Head of caudate nucleus (tissue), 42 donors: ENCODE results near the gene ZMIZ1.

ENCODE experiments used
- DNase-seq, 42 donors: peaks; one replicate each; pipeline versions ENCODE4 v3.0.0 to v3.0.0-alpha.2; 2020 to 2021; ENCODE audit warnings: mixed read lengths in 7 of 42
- intact Hi-C: fragments of 100-400 bp; cut with DNase I; formaldehyde crosslinking; loops from one replicate; pipeline ENCODE4 v1.15.0; 2022

Gene ZMIZ1

DNA sequence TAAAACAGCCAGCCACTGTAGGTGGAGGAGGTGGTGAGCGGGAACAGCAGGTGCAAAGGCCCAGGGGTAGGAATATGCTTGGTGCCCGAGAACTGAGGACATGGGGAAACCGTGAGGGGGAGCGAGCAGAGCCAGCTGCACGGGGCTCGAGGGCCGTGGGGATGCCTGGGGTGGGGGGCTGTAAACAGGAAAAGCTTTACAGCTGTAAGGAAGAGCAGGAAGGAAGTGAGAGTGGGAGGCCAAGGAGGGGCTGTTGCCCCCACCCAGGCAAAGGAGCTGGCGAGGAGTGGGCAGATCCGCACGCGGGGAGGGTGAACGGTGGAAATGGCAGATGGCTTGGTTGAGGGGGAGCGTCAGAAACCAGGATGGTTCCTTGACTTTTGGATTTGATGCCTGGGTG lies 34.4 kb downstream of the ZMIZ1 start:
- intact Hi-C loops: no loop called here
- no peak for DNase-seq

DNA sequence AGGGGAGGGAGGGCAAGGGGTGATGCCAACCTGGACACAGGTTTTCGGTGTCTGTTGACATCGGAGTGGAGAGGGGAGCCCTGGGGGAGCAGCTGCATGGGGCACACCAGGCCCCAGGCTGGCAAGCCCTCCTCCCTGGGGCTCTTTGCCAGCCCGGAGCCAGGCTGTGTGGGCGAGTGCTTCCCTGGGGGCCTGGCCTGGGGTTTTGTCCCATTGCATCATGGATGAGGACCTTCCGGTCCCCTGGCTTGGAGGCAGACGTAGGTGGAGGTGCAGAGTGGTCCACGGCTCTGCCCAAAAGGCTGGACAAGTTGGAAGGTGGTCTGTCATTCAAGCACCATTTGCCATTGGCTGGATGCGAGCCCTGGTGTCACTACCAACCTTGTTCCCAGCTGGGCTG lies 34.8 kb downstream of the ZMIZ1 start:
- intact Hi-C loops: no loop called here
- DNase-seq: peak in 2 of 42 donors; percentile 29 to 37

DNA sequence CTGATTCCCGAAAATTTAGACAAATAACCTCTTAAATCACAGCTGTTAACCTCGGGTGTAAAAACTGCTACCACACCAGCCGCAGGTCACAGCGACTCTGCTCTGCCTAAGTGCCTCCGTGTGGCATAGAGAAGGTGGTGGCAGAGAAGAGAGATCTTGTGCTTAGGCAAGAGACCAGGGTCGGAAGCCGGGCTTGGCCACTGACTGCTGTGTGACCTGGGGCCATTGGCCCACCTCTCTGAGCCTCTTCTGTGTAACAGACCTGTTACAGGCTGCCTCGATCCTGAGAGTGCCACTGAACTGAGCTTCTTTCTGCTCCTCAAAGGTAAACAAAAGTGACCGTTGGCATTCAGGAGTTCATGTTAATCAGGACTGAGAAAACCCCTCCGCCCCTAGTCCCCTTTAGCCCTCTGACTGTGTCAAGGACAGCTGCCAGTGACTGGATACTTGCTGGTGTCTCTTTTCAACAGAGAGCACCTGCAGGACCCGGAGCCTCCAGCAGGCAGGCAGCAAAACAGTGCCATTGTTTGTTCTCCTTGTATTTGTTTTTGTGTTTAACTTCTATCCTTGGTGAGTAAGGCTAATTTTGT lies 36.5 kb downstream of the ZMIZ1 start:
- intact Hi-C loops: no loop called here

DNA sequence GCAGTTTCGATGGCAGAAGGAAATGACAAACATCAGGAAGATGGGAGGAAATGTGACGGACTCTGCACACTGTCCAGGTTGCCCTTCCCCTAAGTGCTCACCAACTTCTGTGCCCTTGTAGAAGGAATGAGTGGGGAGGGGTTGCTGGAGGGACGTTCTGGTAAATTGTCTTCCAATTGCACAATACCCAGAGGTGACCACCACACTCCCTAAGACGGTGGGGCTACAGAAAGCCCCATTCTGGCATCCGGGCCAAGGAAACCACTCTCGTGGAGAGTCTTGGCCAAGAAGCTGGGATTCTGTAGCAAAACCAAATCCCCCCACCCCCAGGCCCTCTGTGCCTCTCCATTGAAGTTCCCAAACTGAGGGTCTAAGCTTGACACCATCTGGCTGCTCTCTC lies 37.1 kb downstream of the ZMIZ1 start:
- DNase-seq: no peak
- intact Hi-C loops: no loop called here

More for the DNA sequence above, 36.5 kb downstream of the ZMIZ1 start:
- no peak for DNase-seq

DNA sequence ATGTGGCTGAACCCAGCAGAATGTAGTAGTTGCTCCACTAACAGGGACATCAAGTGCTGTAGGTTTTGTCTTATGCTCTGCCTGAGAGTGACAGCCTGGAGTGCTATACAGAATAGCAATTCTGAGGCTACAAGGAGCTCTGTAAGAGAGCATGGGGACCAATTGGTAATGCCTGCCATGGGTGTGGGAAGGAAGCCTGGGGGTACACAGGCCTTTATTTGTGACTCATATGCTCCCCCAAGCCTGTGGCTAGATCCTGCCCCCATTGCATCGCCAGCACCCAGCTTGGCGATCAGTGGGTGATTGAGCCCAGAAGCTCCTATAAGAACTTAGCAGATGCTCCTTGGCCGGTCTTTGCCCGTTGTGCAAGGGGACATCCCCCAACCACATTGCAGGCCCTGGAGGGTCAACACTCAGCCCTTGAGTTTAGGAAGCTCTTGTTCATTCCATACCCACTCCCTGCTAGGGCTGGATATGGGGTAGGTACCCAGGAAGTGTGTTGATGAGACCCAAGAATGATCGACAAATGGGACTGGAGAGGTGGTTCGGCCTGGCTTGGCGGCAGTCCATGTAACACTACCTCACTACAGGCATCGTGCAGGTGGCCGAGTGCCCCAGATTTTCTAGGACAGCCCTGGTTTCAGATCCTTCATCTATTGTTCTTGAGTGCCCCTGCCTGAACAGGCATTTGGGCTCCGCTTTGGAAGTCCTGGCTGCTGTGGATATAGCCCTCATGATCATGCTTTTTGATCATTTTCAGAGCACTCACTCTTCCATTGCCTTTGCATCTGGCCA lies 37.7 kb downstream of the ZMIZ1 start:
- no peak for DNase-seq

DNA sequence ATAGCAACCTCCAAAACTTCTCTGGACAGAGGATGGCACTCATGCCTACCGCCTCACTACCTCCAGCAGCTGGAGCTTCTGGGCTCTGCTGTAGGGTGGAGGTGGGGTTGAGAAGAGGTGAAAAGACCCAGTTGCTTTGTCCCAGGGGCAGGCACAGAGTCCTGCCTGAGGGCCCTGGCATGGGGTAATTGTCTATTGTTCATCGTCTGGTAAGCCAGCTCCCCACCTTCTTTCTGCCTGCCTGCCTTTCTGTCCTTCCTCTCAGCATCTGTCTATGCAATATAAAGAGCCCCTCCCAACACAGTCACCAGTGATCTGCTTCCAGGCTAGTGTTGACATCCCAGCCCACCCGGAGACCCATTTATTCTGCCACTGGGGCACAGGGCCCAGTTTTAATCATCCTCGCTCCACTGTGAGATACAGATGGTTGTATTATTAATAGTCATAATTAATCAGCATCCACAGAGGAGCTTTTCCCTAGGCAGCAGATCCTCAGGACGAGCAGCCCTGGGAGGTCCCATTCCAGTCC lies 39.0 kb downstream of the ZMIZ1 start:
- no peak for DNase-seq
- intact Hi-C loops: no loop called here

More for the DNA sequence above, 37.7 kb downstream of the ZMIZ1 start:
- intact Hi-C loops: no loop called here

DNA sequence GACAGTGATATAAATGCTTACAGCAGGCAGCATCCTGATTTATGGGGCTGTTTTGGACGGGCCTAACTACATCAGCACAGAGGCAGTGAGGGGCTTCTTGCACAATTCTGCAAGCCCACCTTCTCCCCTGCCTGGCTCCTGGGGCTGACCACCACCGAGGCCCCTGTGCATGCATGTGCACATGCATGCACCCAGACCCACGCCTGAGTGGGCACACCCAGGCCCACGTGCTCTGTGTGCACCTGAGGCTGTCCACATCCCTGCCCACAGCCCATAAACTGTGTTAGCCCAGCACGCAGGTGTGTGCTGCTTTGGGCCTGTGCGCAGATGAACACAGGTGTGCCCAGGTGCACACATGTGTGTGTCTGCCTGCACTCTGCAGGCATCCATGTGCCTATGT lies 40.0 kb downstream of the ZMIZ1 start:
- DNase-seq: no peak

DNA sequence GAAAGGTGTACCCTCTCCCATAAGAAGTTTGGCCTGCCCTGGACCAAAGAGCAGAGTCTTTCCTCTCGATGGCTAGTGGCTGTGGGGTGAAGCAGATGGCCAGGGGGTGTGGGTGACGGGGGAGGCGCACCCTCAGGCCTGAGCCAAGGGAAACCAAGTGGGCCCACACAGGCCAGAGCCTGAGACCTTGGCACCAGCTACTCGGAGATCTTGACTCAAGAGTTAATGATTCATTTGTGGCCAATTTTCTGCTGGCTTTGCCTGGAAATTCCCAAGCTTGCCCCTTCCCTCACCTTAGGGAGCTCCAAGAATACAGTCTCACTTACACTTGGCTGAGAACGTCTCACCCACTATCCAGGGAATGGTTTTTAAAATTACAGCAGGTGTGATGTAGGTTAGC lies 42.7 kb downstream of the ZMIZ1 start:
- intact Hi-C loops: no loop called here
- DNase-seq: no peak

More for the DNA sequence above, 40.0 kb downstream of the ZMIZ1 start:
- intact Hi-C loops: no loop called here

DNA sequence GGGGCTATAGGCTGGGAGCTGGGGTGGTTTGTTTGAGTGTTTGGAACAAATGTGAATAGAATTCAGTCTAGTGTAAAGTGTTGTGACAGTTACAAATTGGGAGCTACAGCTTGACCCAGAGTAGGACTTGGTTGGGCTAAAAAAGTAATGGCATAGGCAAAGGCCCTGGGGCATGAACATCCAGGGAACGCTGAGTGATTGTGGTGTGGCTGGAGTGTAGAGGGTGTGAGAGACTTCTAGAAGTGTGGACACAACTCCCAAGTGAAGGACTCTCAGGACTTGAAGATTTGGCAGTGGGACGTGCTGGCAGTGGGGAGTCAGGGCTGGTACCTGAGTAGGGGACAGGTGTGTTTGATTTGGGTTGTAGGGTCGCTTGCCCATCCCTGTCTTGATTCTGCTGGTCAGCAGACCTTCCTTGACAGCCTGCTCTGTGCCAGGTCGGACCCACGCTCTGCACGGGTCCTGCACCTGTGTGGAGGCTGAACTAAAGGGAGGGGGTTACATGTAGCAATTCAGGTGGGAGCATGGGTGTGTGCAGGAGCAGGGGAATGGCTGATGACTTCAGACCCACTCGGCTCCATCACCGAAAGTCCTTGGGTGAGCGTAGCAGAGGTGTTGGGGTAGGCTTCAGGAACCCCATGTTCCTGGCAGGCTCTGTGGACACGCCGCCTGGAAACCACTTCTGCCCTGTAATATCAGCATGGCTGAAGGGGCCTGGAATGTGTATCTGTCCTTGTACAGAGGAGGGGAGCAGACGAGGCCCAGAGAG lies 43.3 kb downstream of the ZMIZ1 start:
- no peak for DNase-seq
- intact Hi-C loops: no loop called here

DNA sequence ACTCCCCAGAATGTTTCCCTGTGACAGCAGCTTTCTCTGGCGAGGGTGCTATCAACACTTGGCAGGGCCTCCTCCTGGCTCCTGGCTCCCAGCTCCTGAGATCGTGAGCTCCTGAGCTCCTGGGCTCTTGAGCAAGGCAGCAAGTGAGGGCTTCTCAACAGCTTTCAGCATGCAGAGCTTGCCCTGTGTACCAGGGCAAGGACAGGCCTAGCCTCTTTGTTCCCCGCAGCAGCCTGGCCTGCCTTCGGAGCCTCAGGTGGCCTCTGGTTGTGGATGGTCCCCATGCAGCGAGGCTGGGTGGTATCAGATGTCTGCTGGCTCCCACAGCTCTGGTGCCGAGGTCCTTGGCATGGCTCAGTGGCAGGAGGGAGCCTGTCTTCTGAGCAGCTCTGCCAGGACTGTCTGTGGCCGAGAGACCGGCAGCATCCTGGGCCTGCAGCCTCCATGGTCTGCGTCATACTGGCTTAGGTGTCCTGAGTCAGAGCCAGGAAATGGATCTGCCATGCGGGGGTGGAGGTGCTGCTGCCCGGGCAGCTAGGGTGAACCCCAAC lies 44.2 kb downstream of the ZMIZ1 start:
- intact Hi-C loops: no loop called here
- DNase-seq: peak in 2 of 42 donors; percentile 21 to 62

DNA sequence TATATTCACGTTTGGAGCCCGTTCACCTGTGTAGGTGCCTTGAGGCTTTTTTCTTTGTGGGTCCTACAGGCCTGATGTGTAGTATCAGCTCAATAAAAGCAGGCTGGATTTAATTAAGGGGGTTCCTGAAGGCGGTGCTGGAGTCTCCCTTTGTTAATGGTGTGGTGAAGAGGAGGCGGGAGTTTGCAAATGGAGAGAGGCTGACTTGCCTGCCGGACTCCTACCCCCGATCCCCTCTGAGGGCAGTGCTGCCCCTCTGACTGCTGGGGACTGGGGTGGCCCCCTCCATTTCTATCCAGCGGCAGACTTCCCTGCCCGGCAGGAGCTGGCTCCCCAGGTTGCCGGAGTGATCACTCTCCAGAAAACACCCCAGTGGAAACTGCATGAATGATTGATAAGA lies 45.1 kb downstream of the ZMIZ1 start:
- intact Hi-C loops: no loop called here
- no peak for DNase-seq

DNA sequence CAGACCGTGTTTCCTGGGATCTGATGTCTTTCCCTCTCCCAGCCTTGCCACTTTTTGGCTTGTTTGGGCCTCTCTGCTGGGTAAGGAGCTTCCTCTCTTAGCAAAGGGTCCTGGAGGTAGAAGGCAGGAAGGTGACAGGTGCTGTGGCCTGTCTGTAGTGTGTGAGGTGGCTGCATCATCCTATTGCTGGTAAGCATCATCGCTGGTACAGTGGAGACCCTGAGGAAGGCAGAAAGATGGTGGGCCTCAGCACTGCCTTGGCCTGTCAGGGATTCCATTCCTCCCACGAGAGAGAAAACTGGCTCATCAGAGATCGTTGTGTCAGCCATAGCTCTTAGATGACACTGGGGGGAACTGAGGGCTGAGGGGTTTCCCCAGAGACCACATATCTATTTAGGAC lies 46.5 kb downstream of the ZMIZ1 start:
- no peak for DNase-seq
- intact Hi-C loops: no loop called here

DNA sequence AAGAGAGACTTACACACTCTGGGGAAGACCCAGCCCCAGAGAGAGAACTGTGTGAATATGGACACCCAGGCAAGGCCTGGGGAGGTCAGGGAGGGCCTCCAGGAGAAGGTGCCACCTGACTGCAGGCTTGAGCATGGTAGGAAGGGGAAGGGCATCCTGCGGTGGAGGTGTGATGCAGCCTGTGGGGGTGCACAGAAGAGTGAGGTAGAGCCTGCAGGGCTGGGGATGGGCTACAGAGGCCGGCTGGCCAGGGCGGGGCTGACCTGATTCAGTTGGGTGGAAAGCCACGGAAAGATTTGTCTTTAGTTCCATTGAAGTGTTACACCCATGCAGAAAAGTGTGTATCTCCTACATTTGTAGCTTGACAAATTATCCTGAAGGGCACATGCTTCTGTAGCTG lies 47.6 kb downstream of the ZMIZ1 start:
- intact Hi-C loops: no loop called here
- no peak for DNase-seq

DNA sequence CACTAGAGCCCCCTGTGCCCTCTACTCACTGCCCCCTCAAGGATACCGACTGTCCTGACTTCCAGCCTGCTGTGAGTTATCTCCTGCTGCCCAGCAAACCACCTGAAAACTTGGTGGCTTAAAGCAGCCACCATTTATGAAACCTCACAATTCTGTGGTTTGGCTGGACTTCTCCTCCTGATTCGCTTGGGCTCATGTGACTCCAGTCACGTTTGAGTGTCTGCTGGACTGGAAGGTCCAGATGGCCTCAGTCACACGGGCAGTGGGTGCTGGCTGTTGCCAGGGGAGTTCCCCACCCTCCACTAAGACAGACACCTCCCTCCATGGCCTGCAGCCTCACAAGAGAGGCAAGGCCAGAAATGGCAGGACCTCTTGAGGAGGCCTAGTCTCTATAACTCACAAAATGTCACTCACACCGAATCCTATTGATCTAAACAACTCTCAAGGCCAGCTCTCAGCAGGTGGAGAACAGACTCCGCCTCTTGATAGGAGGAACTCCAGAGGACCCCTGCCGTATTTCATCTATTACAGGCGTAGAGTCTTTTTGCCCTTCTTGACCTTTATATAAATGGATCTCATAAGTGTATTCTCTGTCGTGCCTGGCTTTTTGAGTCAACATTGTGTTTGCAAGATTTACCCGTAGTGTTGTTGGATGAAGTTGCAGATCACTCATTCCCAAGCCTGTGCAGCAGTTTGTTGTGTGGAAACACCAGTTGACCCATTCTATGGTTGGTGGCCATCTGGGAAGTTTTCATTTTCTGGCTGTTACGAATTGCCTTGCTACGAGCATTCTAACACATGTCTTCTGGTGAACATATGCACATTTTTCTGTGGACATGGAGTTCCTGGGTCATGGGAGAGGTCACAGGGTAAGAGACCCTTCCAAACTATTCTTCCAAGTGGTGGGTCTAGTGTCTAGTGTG lies 48.3 kb downstream of the ZMIZ1 start:
- intact Hi-C loops: no loop called here
- DNase-seq: no peak

DNA sequence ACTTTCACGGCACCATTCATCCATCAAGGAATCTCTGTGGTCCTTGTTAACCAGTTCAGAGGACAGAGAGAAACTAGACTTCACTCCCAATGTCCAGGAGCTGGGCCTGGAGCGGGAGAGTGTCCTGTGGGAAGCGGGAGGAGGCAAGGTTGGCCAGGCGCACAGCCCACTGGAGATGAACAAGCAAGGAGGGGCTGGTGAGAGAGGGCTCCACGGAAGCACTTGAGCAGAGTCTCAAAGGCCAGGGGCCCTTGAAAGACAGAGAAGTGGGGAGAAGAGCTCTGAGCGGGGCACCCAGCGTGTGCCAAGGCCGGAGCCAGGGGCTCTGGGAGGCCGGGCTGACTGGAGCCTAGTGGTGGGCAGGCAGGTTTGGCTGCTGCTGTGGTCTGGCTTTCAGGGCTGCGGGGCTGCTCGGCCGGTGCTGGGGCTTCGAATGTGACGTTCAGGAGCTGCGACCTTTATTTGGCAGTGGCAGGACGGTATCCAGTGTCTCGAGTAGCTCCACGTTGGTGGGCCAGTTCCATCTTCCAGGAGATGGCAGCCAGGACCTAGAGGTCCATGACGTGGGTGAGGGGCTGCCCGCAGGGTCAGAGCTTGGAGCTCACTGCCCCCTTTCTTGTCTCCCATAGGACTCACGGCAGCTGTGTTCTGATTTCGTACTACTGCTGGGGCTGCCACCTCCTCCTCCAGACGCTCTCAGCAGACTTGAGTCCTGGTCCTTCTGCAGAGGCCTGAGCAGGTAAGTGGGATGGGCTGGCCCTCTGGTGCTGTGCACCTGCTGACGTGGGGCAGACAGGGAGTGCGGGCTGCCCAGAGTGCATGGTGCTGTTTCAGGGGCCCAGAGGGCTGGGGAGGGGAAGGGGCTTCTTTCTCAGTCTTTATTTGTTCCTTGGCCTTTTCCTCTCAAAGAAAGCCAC lies 49.8 kb downstream of the ZMIZ1 start:
- no peak for DNase-seq
- intact Hi-C loops: no loop called here

DNA sequence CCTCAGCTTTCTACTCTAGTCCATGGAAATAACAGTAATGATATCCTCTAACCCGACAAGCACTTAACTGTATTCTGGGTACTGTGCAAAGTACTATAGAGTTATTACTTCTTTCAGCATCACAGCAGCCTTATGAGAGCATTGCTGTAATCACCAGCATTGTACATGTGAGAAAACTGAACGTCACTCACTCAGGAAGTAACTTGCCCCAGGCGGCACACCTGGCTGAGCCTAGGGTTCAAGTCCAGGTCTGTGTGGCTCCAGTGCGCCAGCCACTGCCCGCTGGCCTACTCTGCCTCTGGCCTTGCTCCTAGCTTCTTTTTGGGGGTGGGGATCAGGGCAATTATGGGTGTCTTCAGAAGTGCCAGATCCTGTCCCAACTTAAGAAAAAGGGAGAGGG lies 50.5 kb downstream of the ZMIZ1 start:
- intact Hi-C loops: no loop called here
- no peak for DNase-seq

DNA sequence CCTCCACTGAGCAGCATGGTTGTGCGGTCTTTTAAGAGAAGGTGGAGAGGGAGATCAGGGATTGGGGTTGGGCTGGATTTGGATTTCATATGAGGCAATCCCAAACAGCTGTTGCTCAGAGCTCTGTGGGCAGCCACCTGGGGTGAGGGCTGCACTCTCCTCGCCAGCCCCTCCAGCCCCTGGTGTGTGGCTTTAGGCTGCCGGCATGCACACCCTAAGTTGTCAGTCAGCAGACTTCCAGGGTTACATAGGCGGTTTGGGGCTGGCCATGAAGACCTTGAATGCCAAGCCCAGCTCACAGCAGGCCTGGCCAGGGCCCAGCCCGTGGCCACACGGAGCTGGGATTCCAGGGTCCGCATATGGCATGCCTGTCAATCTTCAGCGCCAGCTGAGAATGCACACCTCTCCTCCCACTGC lies 54.8 kb downstream of the ZMIZ1 start:
- intact Hi-C loops: no loop called here
- DNase-seq: no peak

DNA sequence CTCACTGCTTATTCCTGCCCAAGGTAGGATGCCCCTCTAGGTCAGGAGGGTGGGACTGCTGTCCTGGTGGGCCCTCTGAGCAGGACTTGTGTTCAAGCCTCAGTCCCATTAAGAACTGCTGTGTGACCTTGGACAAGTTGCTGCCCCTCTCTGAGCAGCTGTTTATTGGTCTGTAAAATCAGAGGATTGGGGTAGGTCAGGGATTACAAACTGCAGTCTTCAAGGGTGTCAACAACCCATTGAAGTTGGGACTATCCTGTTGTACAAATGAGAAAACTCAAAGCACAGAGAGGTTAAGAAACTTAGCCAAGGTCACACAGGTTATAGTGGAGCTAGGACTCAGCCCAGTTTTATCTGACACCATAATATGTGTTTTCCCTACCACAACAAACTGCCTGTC lies 55.3 kb downstream of the ZMIZ1 start:
- DNase-seq: no peak
- intact Hi-C loops: no loop called here
